Measurements from ENCODE around the gene MTMR11.

DNA sequence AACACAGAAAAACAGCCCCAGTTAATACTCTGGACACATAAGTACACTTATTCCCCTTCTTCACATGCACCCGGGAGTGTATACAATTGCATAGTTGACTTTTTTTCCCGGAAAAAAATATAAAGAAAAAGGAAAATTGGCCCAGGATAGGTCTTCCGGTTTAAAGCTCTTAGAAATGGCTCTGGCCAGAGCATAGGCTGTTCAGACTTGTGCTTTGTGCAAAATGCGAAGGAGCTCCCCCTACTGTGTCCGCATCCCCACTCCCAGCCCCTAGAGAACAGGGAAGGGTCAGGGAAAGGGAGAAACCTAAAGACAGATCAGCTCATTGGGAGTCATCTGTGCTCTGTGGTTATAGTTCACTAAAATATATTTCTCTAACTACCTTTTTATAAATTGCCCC is 5.5 kb upstream of the MTMR11 start:
- peak; percentile 50 to 62 for TF ChIP-seq CTCF (conservative IDR thresholded peaks at IDR 0.05 in 1 of 2, IDR thresholded peaks at IDR 0.05 in 1 of 2; ENCODE audit: low read depth in 1 of 2, low read length in 2 of 2)
- no peak for TF ChIP-seq EZH2 (IDR thresholded peaks at IDR 0.05; ENCODE audit: low read length, missing control alignments)
